HCT116 (cell line): ENCODE data around the gene KRT33B.

Source experiments
- POLR2A ChIP-seq: IDR thresholded peaks from 2 replicates; pipeline ENCODE4 v1.7.0; 2011; ENCODE audit warnings: borderline replicate concordance; ENCODE audit not compliant: insufficient read depth, insufficient read length; ENCODE audit errors: extremely low read depth
- RAD21 ChIP-seq: IDR thresholded peaks from 2 replicates; pipeline ENCODE4 v1.6.1; 2012; ENCODE audit warnings: low read depth, mild to moderate bottlenecking
- TF ChIP-seq, protein P1 (sequence below): IDR thresholded peaks from 2 replicates; pipeline ENCODE4 v1.6.1; 2012; ENCODE audit warnings: low read depth
- TF ChIP-seq, protein P2 (sequence below): IDR thresholded peaks from 2 replicates; pipeline ENCODE4 v1.6.1; 2012

DNA sequence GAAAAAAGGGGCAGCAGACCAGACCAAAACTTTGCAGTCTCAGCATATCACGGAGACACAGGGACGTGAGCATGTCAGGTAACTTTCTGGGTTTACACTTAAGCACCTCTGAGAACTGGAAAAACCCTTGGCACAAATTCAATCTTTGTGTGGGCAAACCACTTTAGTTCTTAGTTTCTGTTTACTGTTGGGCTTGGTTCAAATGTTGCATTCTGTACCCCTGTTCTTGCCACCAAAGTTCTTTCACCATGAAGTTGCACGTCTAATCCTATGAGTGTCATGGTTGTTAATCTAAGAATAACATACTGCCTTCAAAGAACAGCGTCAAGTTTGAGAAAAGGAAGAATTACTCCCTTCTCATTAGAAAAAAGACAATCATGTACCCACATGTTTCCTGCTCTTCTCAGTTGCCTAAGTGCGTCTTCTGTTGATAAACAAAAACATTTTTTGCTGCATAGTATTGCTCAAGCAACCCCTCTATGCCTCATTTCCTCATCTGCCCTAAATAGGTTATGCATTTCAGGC is 30.6 kb downstream of the KRT33B start:
- TF ChIP-seq RAD21 (no peak), POLR2A (no peak)
- TF ChIP-seq, protein P1, sequence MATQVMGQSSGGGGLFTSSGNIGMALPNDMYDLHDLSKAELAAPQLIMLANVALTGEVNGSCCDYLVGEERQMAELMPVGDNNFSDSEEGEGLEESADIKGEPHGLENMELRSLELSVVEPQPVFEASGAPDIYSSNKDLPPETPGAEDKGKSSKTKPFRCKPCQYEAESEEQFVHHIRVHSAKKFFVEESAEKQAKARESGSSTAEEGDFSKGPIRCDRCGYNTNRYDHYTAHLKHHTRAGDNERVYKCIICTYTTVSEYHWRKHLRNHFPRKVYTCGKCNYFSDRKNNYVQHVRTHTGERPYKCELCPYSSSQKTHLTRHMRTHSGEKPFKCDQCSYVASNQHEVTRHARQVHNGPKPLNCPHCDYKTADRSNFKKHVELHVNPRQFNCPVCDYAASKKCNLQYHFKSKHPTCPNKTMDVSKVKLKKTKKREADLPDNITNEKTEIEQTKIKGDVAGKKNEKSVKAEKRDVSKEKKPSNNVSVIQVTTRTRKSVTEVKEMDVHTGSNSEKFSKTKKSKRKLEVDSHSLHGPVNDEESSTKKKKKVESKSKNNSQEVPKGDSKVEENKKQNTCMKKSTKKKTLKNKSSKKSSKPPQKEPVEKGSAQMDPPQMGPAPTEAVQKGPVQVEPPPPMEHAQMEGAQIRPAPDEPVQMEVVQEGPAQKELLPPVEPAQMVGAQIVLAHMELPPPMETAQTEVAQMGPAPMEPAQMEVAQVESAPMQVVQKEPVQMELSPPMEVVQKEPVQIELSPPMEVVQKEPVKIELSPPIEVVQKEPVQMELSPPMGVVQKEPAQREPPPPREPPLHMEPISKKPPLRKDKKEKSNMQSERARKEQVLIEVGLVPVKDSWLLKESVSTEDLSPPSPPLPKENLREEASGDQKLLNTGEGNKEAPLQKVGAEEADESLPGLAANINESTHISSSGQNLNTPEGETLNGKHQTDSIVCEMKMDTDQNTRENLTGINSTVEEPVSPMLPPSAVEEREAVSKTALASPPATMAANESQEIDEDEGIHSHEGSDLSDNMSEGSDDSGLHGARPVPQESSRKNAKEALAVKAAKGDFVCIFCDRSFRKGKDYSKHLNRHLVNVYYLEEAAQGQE, result no peak
- TF ChIP-seq, protein P2, sequence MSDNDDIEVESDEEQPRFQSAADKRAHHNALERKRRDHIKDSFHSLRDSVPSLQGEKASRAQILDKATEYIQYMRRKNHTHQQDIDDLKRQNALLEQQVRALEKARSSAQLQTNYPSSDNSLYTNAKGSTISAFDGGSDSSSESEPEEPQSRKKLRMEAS, result no peak
